ENCODE data around the gene SBK2.

SBK2 gene

GRCh38 chr19:55508120-55508519 lies 28.8 kb downstream of the SBK2 start:
- no peak for TF ChIP-seq TEAD4 (IDR thresholded peaks at IDR 0.05)

GRCh38 chr19:55504981-55505380 lies 32.0 kb downstream of the SBK2 start:
- TF ChIP-seq USF1 (IDR thresholded peaks at IDR 0.05) (no peak), ZBTB7A (IDR thresholded peaks at IDR 0.05; ENCODE audit: low read depth) (no peak), TAF1 (IDR thresholded peaks at IDR 0.05; ENCODE audit: low read depth) (no peak), MAX (IDR thresholded peaks at IDR 0.05) (no peak), TCF12 (IDR thresholded peaks at IDR 0.05; ENCODE audit: low read depth) (no peak), EGR1 (IDR thresholded peaks at IDR 0.05) (no peak), TEAD4 (IDR thresholded peaks at IDR 0.05) (no peak), YY1 (IDR thresholded peaks at IDR 0.05; ENCODE audit: low read depth) (no peak), RAD21 (IDR thresholded peaks at IDR 0.05; ENCODE audit: low read depth) (no peak), NFIC (IDR thresholded peaks at IDR 0.05) (no peak), REST (IDR thresholded peaks at IDR 0.05; ENCODE audit: low read depth) (no peak), CREB1 (IDR thresholded peaks at IDR 0.05; ENCODE audit: low read depth) (no peak), EP300 (IDR thresholded peaks at IDR 0.05; ENCODE audit: borderline replicate concordance) (no peak)

- TF ChIP-seq FOXM1 (IDR thresholded peaks at IDR 0.05; ENCODE audit: borderline replicate concordance, low read depth) (no peak), TAF1 (IDR thresholded peaks at IDR 0.05; ENCODE audit: low read depth) (no peak), ZBTB7A (IDR thresholded peaks at IDR 0.05; ENCODE audit: low read depth) (no peak), USF1 (IDR thresholded peaks at IDR 0.05) (no peak), CREB1 (IDR thresholded peaks at IDR 0.05; ENCODE audit: low read depth) (no peak), REST (IDR thresholded peaks at IDR 0.05; ENCODE audit: low read depth) (no peak), CEBPB (IDR thresholded peaks at IDR 0.05) (no peak), NFIC (IDR thresholded peaks at IDR 0.05) (no peak), MAX (IDR thresholded peaks at IDR 0.05) (no peak), TEAD4 (IDR thresholded peaks at IDR 0.05) (no peak), RAD21 (IDR thresholded peaks at IDR 0.05; ENCODE audit: low read depth) (no peak), TCF12 (IDR thresholded peaks at IDR 0.05; ENCODE audit: low read depth) (no peak), EP300 (IDR thresholded peaks at IDR 0.05; ENCODE audit: borderline replicate concordance) (no peak), EGR1 (IDR thresholded peaks at IDR 0.05) (no peak)
Measured at GRCh38 chr19:55504252-55504603, 32.7 kb downstream of the SBK2 start.

- TF ChIP-seq TEAD4 (IDR thresholded peaks at IDR 0.05) (no peak), RAD21 (IDR thresholded peaks at IDR 0.05; ENCODE audit: low read depth) (peak; percentile 93), YY1 (IDR thresholded peaks at IDR 0.05; ENCODE audit: low read depth) (no peak), MAX (IDR thresholded peaks at IDR 0.05) (peak; percentile 100), FOXM1 (IDR thresholded peaks at IDR 0.05; ENCODE audit: borderline replicate concordance, low read depth) (no peak), TCF12 (IDR thresholded peaks at IDR 0.05; ENCODE audit: low read depth) (no peak), CREB1 (IDR thresholded peaks at IDR 0.05; ENCODE audit: low read depth) (peak; percentile 91), ZBTB7A (IDR thresholded peaks at IDR 0.05; ENCODE audit: low read depth) (peak; percentile 82), REST (IDR thresholded peaks at IDR 0.05; ENCODE audit: low read depth) (no peak), TAF1 (IDR thresholded peaks at IDR 0.05; ENCODE audit: low read depth) (no peak), USF1 (IDR thresholded peaks at IDR 0.05) (peak; percentile 65), EP300 (IDR thresholded peaks at IDR 0.05; ENCODE audit: borderline replicate concordance) (no peak)
Measured at GRCh38 chr19:55503502-55504251, 33.3 kb downstream of the SBK2 start.

Measured in Ishikawa (cell line).